LNCAP (cell line): ENCODE results near the gene GALNT13.

Experiments used
- TF ChIP-seq, protein P1 (sequence below): fragments of 450-650 bp; IDR thresholded peaks from 2 replicates; pipeline ENCODE4 v1.5.1; 2017; ENCODE audit warnings: mild to moderate bottlenecking

GALNT13 gene

DNA sequence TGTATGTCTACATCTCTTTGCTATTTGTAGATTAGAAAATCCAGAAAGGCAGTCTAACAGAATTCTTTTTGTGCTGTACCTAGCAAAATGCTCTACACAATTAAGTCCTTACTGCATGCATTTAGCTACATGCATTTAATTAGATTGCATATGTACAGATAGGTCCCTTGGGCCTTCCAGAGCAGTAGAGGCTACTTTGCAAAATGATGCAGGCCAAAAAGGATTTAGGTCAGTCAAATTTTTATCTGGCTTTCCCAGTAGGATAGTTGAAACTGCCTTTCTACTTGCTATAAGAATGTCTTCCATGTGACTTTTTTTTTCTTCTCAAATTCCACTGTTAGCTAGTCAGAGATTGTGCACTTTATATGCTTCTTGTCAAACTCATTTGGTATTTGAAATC, 19.3 kb downstream of the GALNT13 start:
- TF ChIP-seq, protein P1, sequence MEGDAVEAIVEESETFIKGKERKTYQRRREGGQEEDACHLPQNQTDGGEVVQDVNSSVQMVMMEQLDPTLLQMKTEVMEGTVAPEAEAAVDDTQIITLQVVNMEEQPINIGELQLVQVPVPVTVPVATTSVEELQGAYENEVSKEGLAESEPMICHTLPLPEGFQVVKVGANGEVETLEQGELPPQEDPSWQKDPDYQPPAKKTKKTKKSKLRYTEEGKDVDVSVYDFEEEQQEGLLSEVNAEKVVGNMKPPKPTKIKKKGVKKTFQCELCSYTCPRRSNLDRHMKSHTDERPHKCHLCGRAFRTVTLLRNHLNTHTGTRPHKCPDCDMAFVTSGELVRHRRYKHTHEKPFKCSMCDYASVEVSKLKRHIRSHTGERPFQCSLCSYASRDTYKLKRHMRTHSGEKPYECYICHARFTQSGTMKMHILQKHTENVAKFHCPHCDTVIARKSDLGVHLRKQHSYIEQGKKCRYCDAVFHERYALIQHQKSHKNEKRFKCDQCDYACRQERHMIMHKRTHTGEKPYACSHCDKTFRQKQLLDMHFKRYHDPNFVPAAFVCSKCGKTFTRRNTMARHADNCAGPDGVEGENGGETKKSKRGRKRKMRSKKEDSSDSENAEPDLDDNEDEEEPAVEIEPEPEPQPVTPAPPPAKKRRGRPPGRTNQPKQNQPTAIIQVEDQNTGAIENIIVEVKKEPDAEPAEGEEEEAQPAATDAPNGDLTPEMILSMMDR = no peak

- TF ChIP-seq, protein P1 = no peak
Observed at GRCh38 chr2:153912798-153913396, 41.2 kb downstream of the GALNT13 start.

GRCh38 chr2:153917570-153917969, 45.8 kb downstream of the GALNT13 start:
- TF ChIP-seq, protein P1 = no peak

GRCh38 chr2:153935511-153935910, 63.8 kb downstream of the GALNT13 start:
- TF ChIP-seq, protein P1 = no peak

DNA sequence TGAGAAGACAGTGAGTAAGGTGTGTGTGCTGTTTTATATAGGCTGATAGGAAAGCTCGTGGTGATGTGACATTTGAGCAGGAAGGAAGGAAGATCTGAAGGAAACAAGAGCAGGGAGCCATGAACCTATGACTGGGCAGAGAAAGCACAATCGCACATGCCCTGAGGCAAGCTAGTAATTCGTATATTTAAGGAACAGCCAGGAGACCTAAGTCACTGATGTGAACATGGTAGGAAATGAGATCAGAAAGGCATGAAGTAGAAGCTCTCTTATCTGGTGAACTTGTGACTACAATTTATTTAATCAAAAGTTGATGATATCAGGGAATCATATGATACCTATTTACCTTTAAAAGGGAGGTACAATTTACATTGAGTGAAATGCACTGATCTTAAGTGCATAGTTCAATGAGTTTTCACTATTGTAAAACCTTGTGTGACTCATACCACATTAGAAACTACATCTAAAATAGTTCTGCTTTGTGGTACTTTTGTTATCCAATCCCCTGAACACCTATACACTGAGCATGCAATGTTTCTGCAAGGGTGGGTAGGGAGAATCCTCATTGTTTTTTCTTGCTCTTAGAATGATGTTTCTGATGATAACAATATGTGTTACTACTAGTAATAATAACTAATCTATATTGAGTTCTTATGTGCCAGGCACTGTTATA, 67.5 kb downstream of the GALNT13 start:
- TF ChIP-seq, protein P1 = no peak

- TF ChIP-seq, protein P1 = no peak
Observed at GRCh38 chr2:153940511-153940910, 68.8 kb downstream of the GALNT13 start.

GRCh38 chr2:153944800-153945199, 73.1 kb downstream of the GALNT13 start:
- TF ChIP-seq, protein P1 = no peak

GRCh38 chr2:153946036-153946435, 74.3 kb downstream of the GALNT13 start:
- TF ChIP-seq, protein P1 = no peak
